ENCODE results near the gene KRTAP4-12. TPM values are rescaled to one million over a fixed set of nuclear protein-coding genes. Genes with fewer than 3 reads are reported as not detected.

KRTAP4-12 gene
- total and polyA plus RNA-seq, 10 of the 15 experiments (the other 5 are each of a cell fraction or from before 2014, with no cell fraction given) = not detected

- Histone ChIP-seq H4K20me1 (ENCODE audit: control insufficient read depth, insufficient read depth) (no peaks in the 10 kb centered on the region), H2AFZ (ENCODE audit: control insufficient read depth, low read depth, low read length) (no peak overlapping the region), H3K4me1 (ENCODE audit: control insufficient read depth, insufficient read depth, low read length) (no peaks in the 10 kb centered on the region), H3K36me3 (ENCODE audit: control insufficient read depth in 2 of 2, insufficient read depth in 2 of 2, low read length in 1 of 2) (no peaks in the 10 kb centered on the region), H3K27ac (ENCODE audit: control insufficient read depth, insufficient read depth) (no peak overlapping the region), H3K9me3 (replicated peaks; ENCODE audit: control insufficient read depth, insufficient read depth, low read length) (no peaks in the 10 kb centered on the region), H3K9ac (ENCODE audit: control insufficient read depth, insufficient read depth, low read length) (no peak overlapping the region), H3K4me2 (ENCODE audit: control insufficient read depth, insufficient read depth) (no peak overlapping the region), H3K79me2 (ENCODE audit: control insufficient read depth, insufficient read depth, low read length) (no peaks in the 10 kb centered on the region), H3K4me3 (no peak overlapping the region), H3K27me3 (replicated peaks in 1 of 2; ENCODE audit: control insufficient read depth in 2 of 2, insufficient read depth in 2 of 2, low read length in 1 of 2) (no peaks in the 10 kb centered on the region)
- FAIRE-seq (no peak), DNase-seq (ENCODE audit: low read depth, low spot score) (no peak), ATAC-seq (no peak)
- POLR2A ChIA-PET = no interaction called here
- in situ Hi-C loops (cut with MboI) = no loop called here
- BruUV-seq (replicated peaks) = no TSS peak
- 4% methylated on average over 2 of the region's 2 CpGs for WGBS (ENCODE audit: insufficient coverage, insufficient replicate concordance, low lambda C conversion rate, missing lambda C conversion rate)
- CTCF ChIA-PET = no interaction called here
- TF ChIP-seq RELB (IDR thresholded peaks at IDR 0.05; ENCODE audit: low read depth) (no peak), NBN (IDR thresholded peaks at IDR 0.05) (no peak), EP300 (IDR thresholded peaks at IDR 0.05; ENCODE audit: borderline replicate concordance in 1 of 2, control insufficient read depth in 1 of 2, low read depth in 2 of 2, low read length in 2 of 2) (no peak), NFXL1 (IDR thresholded peaks at IDR 0.05; ENCODE audit: borderline replicate concordance) (no peak), ELK1 (IDR thresholded peaks at IDR 0.05; ENCODE audit: low read depth, low read length) (no peak), HDGF (IDR thresholded peaks at IDR 0.05) (no peak), TBL1XR1 (IDR thresholded peaks at IDR 0.05; ENCODE audit: low read depth, low read length) (no peak), ESRRA (IDR thresholded peaks at IDR 0.05; ENCODE audit: low read length) (no peak), EGR1 (IDR thresholded peaks at IDR 0.05; ENCODE audit: borderline replicate concordance in 1 of 2, low read depth in 2 of 2, low read length in 2 of 2) (no peak), ATF3 (IDR thresholded peaks at IDR 0.05; ENCODE audit: borderline replicate concordance, extremely low read depth, low read depth, low read length) (no peak), RBBP5 (conservative IDR thresholded peaks at IDR 0.05) (no peak), ATF7 (IDR thresholded peaks at IDR 0.05; ENCODE audit: low read depth) (no peak), E2F8 (IDR thresholded peaks at IDR 0.05; ENCODE audit: low read depth, partially characterized antibody) (no peak), SREBF1 (IDR thresholded peaks at IDR 0.05; ENCODE audit: low read length) (no peak), ZBTB11 (CRISPR knock-in tag; IDR thresholded peaks at IDR 0.05) (no peak), STAT1 (conservative IDR thresholded peaks at IDR 0.05) (no peak)
- RAD21 ChIA-PET (ENCODE audit: unreplicated experiment) = no interaction called here
- intact Hi-C loops (cut with micrococcal nuclease; ENCODE audit: unreplicated experiment) = no loop called here
- SMC1A ChIA-PET (ENCODE audit: uncharacterized antibody, unreplicated experiment) = no interaction called here
These were observed 27.5 kb upstream of the KRTAP4-12 start for GRCh38 chr17:41151525-41151924.

Measured in GM12878 (cell line).